ENCODE data around the gene DPP9. TPM values are rescaled to one million over a fixed set of nuclear protein-coding genes. Genes with fewer than 3 reads are reported as not detected.

Gene DPP9
- total RNA-seq, 2 donors from 2014 or later = 56.3 to 100 TPM

DNA sequence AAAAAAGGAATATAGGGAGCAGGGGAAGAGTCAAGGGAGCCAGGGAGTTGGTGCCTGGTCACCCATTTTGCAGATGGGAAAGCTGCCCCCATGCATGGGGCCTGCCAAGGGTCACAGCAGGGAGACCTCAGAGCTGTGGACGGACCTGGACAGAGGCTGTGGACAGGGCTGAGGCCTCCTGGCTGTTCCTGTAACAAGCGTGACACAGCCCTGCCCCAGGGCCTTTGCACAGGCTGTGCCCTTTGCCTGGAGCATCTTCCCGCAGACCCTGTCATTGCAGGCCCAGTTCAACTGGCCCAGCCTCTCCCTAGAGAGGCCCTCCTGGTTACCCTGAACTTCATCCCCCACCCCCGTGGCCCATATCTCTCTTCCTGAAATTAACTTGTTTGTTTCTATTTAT, 77.9 kb downstream of the DPP9 start:
- intact Hi-C loops (cut with DNase I) = no loop called here

DNA sequence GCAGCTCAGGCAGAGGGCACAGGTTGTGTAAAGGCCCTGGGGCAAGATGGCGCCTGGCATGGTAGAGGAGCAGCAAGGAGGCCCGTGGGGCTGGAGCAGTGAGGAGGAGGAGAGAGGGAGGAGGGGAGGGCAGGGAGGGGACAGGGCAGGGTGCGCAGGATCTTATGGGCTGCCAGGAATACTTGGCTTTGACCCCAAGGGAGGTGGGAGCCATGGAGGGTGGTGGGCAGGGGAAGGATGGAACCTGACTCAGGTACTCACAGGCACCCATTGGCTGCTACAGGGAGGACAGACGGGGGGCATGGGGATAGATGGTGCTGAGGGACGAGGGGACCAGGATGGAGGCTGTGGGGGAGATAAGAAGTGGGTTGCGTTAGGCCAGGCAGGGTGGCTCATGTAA, 81.0 kb downstream of the DPP9 start:
- Histone ChIP-seq H3K36me3 (no peaks in the 10 kb centered on the region), H3K27me3 (no peaks in the 10 kb centered on the region), H3K4me3 (no peak overlapping the region), H3K27ac (no peak overlapping the region), H3K9me3 (no peaks in the 10 kb centered on the region), H3K4me1 (peaks cover 11% of the 10 kb centered on the region), H3K9ac (ENCODE audit: low read depth in 2 of 2, low read length in 2 of 2) (no peak overlapping the region)
- DNase-seq = no peak
- intact Hi-C loops (cut with DNase I) = no loop called here
- TF ChIP-seq, protein P1, sequence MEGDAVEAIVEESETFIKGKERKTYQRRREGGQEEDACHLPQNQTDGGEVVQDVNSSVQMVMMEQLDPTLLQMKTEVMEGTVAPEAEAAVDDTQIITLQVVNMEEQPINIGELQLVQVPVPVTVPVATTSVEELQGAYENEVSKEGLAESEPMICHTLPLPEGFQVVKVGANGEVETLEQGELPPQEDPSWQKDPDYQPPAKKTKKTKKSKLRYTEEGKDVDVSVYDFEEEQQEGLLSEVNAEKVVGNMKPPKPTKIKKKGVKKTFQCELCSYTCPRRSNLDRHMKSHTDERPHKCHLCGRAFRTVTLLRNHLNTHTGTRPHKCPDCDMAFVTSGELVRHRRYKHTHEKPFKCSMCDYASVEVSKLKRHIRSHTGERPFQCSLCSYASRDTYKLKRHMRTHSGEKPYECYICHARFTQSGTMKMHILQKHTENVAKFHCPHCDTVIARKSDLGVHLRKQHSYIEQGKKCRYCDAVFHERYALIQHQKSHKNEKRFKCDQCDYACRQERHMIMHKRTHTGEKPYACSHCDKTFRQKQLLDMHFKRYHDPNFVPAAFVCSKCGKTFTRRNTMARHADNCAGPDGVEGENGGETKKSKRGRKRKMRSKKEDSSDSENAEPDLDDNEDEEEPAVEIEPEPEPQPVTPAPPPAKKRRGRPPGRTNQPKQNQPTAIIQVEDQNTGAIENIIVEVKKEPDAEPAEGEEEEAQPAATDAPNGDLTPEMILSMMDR (IDR thresholded peaks at IDR 0.05) = no peak

More for the DNA sequence above, 77.9 kb downstream of the DPP9 start:
- Histone ChIP-seq H3K36me3 (no peaks in the 10 kb centered on the region), H3K4me3 (no peak overlapping the region), H3K9ac (ENCODE audit: low read depth in 2 of 2, low read length in 2 of 2) (no peak overlapping the region), H3K9me3 (no peaks in the 10 kb centered on the region), H3K27me3 (no peaks in the 10 kb centered on the region), H3K4me1 (peaks cover under 1% of the 10 kb centered on the region), H3K27ac (no peak overlapping the region)
- TF ChIP-seq, protein P1 (IDR thresholded peaks at IDR 0.05) = no peak
- no peak for DNase-seq

DNA sequence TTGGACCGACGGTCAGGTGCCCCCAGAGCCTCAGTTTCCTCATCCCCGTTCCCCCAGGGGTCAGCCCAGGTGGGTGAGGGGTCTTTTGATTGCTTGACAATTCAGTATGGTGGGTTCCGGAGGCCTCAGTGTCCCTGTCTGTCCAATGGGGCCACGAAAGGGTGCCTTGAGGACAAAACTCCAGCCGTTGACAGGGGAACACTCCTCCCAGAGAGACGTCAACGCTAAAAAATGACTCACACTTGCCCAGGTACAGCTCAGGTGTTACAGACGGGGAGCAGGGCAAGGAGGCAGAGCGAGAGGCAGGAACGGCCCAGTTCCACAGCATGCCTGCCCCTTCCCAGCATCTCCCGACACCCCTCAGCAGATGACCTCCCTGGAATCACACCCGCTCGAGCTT, 82.5 kb downstream of the DPP9 start:
- no peaks in the 10 kb centered on the region for H3K27me3 ChIP-seq
- H3K9ac ChIP-seq (ENCODE audit: low read depth in 2 of 2, low read length in 2 of 2) = peak overlapping the region in 1 of 2 donors; percentile 95
- peak overlapping the region; percentile 67 for H3K4me3 ChIP-seq
- H3K4me1 ChIP-seq = peaks cover 11% of the 10 kb centered on the region
- intact Hi-C loops (cut with DNase I) = no loop called here
- H3K27ac ChIP-seq = no peak overlapping the region
- no peaks in the 10 kb centered on the region for H3K9me3 ChIP-seq
- H3K36me3 ChIP-seq = no peaks in the 10 kb centered on the region
- DNase-seq = no peak
- TF ChIP-seq, protein P1 (IDR thresholded peaks at IDR 0.05) = no peak

DNA sequence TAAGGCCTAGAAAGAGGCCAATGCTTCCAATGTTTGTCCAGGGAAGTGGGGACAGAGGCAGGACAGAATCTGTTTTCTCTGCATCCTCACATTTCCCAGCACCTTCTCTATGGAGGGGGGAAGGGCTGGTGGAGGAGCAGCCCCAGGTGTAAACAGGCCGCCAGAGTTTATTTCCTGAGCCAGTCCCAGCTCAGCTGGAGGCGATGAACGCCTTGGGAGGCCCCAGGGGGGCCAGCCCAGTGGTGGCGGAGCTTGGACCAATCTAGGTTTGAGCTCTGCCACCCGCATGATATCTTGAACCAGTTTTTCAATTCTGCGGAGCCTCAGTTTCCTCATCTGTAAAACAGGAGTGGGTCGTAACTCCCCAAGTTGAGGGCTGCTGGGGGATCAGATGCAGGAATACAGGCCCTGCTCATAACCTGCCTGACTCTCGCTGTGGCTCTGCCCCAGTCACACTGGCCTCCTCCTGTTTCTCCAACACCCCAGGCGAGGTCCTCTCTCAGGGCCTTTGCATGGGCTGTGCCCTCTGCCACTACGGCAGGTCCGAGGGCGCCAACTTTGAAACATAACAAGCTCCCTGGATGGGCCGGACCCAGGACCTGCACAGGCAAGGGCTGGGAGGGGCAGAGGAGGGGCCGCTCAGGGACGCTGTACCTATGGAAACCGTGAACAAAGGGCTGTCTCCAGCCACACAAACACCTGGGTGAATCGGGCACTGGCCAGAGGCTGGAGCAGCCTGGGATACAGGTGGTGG, 83.2 kb downstream of the DPP9 start:
- TF ChIP-seq, protein P1 (IDR thresholded peaks at IDR 0.05) = no peak
- Histone ChIP-seq H3K9me3 (no peaks in the 10 kb centered on the region), H3K27ac (no peak overlapping the region), H3K36me3 (no peaks in the 10 kb centered on the region), H3K4me3 (peak overlapping the region; percentile 67), H3K4me1 (peaks cover 11% of the 10 kb centered on the region), H3K9ac (ENCODE audit: low read depth in 2 of 2, low read length in 2 of 2) (peak overlapping the region; percentile 88 to 95), H3K27me3 (no peaks in the 10 kb centered on the region)
- peak; percentile 70 for DNase-seq
- intact Hi-C loops (cut with DNase I) = no loop called here

DNA sequence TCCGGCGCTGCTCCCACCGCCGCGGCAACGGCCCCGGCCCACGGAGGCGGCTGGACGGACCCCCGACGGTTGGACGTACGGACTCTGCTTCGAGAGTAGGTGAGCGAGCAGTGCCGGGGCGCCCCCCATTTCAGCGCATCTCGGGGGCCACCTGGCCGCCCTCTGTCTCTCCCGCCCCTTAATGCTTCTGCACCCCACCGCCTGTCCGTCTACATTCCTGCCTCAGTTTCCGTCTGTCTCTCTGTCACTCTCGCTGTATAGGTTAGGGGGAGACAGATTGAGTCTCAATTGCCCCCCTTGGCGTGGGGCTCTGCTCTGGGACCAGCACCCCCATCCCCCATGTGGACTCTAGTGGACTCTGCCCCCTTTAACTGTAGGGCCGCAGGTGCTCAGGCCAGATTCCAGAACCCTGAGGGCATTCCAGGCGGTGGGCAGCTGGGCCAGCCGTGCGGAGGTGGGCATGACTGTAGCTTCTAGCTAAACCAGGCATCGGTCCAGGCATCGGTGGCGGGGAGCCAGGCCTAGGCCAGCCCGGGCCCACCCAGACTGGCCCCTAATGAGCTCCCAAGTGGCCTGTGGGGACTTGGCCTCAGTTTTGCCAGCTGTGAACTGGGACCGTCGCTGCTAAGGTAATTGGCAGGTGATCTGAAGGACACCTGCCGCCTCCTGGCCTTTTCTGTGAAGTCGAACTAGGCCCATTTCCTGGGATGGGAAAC, 84.0 kb downstream of the DPP9 start:
- H3K4me3 ChIP-seq = peak overlapping the region; percentile 67
- intact Hi-C loops (cut with DNase I) = loop anchor here (5.0 kb wide), 1 partner anchor 62 kb away; no protein-coding TSS in a partner anchor
- H3K27me3 ChIP-seq = no peaks in the 10 kb centered on the region
- no peaks in the 10 kb centered on the region for H3K9me3 ChIP-seq
- peak overlapping the region; percentile 88 to 95 for H3K9ac ChIP-seq (ENCODE audit: low read depth in 2 of 2, low read length in 2 of 2)
- no peak overlapping the region for H3K27ac ChIP-seq
- peaks cover 11% of the 10 kb centered on the region for H3K4me1 ChIP-seq
- TF ChIP-seq, protein P1 (IDR thresholded peaks at IDR 0.05) = no peak
- peak; percentile 55 for DNase-seq
- H3K36me3 ChIP-seq = no peaks in the 10 kb centered on the region
